ENCODE measurements around the gene USP38.

- TF ChIP-seq POLR2A (IDR thresholded peaks at IDR 0.05), result no peak
- no peak for TF ChIP-seq CTCF (IDR thresholded peaks at IDR 0.05)
- TF ChIP-seq EP300 (IDR thresholded peaks at IDR 0.05), result no peak
Measured at GRCh38 chr4:143241892-143242291, 57.2 kb downstream of the USP38 start.
